PFSK-1 (cell line): ENCODE data around the gene PRICKLE3.

Source experiments
- POLR2AphosphoS5 ChIP-seq: IDR thresholded peaks from 2 replicates; pipeline ENCODE4 v1.6.1; 2012; ENCODE audit warnings: low read depth, mild to moderate bottlenecking, control low read depth, low read length, moderate library complexity
- REST ChIP-seq, 2 experiments: IDR thresholded peaks; 2 replicates each; pipeline versions ENCODE4 v1.6.1 to v1.8.0; 2011 to 2012; ENCODE audit warnings: low read depth in 2 of 2, low read length in 2 of 2, control low read depth in 1 of 2, inconsistent platforms in 1 of 2, mild to moderate bottlenecking in 1 of 2, moderate library complexity in 1 of 2; ENCODE audit not compliant: insufficient read depth in 1 of 2
- SIN3A ChIP-seq: IDR thresholded peaks from 2 replicates; pipeline ENCODE4 v1.6.1; 2012; ENCODE audit warnings: mild to moderate bottlenecking, low read length, moderate library complexity, borderline replicate concordance; ENCODE audit not compliant: insufficient read depth
- TAF1 ChIP-seq: IDR thresholded peaks from 2 replicates; pipeline ENCODE4 v1.6.1; 2012; ENCODE audit warnings: low read length, control low read depth, borderline replicate concordance; ENCODE audit not compliant: insufficient read depth

GRCh38 chrX:49192722-49193328 is 6.7 kb upstream of the PRICKLE3 start:
- TF ChIP-seq POLR2AphosphoS5 (no peak), SIN3A (no peak), REST (IDR thresholded peaks at IDR 0.05; ENCODE audit: insufficient read depth in 1 of 2, low read depth in 2 of 2, low read length in 2 of 2) (no peak), TAF1 (no peak)
